Omental fat pad (tissue), 4 donors: Measurements from ENCODE around the gene DYNLT3. TPM values are rescaled to one million over a fixed set of nuclear protein-coding genes. Genes with fewer than 3 reads are reported as not detected.
A peak's percentile ranks its signal among the peaks of the same experiment; 100 is the strongest.

Experiments
- ATAC-seq: fragments of 150-250 bp; one replicate; pipeline ENCODE4 v1.9.1; 2016; ENCODE audit warnings: mild to moderate bottlenecking, moderate library complexity; ENCODE audit not compliant: low FRiP score
- DNase-seq: peaks from one replicate; pipeline ENCODE4 v3.0.0-alpha.2; 2019; ENCODE audit warnings: low spot score
- total RNA-seq, 4 donors: library from RNA; depleted of rRNA; stranded (reverse); fragments of >200 nt; gene quantifications; one replicate each; pipeline ENCODE4 v1.1.0, GENCODE V29; 2016
- TF ChIP-seq, protein P1 (sequence below), 3 donors: fragments of 450-650 bp; IDR thresholded peaks; one replicate each; pipeline ENCODE4 v1.5.1; 2016 to 2017; ENCODE audit warnings: antibody characterized with exemption in 3 of 3, mild to moderate bottlenecking in 3 of 3, moderate library complexity in 2 of 3

Gene DYNLT3
- total RNA-seq, 4 donors from 2014 or later = 22.3 to 32.1 (median 27.0) TPM

DNA sequence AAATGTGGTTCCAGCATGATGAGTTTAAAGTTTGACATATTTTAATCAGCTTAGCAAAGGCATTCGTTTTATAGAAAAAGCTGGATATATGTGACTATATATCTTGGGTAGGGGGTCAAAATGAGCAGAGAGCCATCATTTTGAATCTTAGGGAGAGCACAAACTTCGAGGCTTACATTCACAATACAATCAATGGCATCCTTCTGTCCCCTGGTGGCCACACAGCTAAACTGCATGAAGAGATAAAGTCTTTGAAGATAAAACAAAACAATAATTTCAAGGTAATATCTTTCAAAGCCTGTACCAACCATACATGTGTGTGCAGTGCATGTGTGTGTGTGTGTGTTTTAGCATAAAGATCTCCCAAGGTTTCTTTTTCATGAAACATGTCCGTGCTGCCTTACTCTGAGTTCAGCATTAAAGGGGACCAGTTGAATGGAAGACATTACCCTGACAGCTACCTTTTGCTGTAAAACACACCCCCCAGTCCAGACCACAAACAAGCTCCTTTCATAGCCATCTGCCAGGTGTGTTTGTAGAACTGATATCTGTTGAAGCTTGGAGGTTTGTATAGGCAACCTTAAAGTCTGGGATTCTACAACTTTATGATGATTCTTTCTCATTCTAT is 22.0 kb downstream of the DYNLT3 start:
- TF ChIP-seq, protein P1, sequence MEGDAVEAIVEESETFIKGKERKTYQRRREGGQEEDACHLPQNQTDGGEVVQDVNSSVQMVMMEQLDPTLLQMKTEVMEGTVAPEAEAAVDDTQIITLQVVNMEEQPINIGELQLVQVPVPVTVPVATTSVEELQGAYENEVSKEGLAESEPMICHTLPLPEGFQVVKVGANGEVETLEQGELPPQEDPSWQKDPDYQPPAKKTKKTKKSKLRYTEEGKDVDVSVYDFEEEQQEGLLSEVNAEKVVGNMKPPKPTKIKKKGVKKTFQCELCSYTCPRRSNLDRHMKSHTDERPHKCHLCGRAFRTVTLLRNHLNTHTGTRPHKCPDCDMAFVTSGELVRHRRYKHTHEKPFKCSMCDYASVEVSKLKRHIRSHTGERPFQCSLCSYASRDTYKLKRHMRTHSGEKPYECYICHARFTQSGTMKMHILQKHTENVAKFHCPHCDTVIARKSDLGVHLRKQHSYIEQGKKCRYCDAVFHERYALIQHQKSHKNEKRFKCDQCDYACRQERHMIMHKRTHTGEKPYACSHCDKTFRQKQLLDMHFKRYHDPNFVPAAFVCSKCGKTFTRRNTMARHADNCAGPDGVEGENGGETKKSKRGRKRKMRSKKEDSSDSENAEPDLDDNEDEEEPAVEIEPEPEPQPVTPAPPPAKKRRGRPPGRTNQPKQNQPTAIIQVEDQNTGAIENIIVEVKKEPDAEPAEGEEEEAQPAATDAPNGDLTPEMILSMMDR (IDR thresholded peaks at IDR 0.05) = peak in 1 of 3 donors; percentile 18
- peak; percentile 35 for DNase-seq
- no peak for ATAC-seq

DNA sequence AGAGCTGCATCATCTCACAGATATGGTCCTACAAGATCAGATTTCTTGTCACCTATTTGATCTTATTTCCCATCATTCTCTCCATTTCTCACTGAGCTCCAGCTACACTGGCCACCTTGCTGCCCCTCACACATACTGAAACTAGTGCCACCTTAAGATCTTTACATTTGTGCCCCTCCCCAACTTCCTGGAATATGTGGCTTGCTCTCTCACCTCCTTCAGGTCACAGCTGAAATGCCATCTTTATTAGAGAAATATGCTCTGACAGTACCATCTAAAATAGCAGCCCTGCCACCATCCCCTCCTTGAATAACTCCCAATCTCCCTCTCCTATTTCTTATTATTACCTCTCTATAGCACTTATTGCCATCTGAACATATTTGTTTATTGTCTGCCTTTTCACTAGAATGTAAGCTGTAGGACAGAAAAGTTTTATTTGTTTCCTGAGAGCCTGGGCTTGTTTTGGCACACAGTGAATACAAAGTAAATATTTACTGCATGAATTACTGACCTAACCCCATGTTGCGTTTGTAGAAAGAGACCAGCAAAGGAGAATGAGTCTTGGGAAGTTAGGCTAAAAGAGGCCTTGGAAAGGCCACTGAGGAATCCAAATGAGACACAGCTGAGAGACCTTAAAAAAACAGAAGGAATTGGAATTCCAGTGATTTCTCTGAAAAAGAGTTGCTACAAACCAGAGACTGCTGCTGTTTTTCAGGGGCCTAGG is 22.7 kb downstream of the DYNLT3 start:
- TF ChIP-seq, protein P1 (IDR thresholded peaks at IDR 0.05) = no peak
- DNase-seq = no peak
- ATAC-seq = no peak

DNA sequence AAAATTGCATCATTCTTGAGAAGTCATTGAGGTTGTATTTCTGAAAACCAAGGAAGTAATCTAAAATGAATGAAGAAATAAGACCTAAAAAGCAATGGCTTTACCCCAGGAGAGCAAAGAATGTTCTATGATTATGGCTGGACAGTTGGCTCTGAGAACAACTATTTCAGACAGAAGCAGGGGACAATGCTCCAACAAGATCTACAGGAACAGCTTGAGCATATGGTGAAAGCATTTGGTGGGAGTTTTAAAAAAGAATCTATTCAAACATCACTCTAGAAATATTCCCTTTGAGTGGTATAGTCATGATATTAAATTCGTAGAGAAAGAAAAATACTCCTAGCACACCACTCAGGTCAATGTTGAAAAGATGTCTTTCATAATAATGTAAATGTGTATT is 26.7 kb downstream of the DYNLT3 start:
- ATAC-seq (no peak), DNase-seq (no peak)
- TF ChIP-seq, protein P1 (IDR thresholded peaks at IDR 0.05) = no peak

DNA sequence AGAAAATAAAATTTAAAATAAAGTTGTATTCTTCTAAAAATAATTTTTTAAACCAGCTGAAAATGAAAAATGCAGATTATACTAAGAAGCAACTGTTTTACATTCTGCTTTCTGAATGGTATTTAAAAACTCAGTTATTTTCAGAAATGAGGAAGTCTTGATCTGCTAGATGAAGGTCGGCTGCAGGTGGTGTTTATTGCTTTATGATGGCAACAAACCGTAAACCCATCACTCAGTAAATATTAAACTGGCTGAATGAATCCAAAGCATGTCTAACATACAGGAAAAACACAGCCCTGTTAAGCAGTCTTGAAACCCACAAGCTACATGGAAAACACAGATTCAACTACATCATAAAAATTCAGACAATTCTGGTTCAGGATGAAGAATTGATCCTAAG is 29.3 kb downstream of the DYNLT3 start:
- ATAC-seq (no peak), DNase-seq (no peak)
- TF ChIP-seq, protein P1 (IDR thresholded peaks at IDR 0.05) = no peak

DNA sequence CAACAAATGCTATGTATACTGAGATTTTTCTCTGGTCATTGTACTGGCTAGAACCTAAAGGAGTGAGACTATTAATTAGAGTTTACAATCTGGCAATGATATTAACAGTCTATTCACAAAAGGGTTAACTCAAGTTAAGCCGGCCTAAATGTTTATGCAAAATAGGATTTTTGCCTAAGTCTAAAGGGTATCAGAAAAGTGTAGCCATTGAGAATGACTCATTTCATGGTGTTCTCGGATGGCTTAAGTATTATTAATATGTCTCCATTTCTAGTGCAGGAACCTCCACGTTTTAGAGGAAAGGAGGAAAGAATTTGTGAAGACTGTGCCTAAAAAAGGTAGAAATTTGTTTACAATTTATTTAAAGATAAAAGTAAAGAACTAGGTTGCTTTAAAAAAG is 29.8 kb downstream of the DYNLT3 start:
- DNase-seq (no peak), ATAC-seq (no peak)
- TF ChIP-seq, protein P1 (IDR thresholded peaks at IDR 0.05) = no peak

DNA sequence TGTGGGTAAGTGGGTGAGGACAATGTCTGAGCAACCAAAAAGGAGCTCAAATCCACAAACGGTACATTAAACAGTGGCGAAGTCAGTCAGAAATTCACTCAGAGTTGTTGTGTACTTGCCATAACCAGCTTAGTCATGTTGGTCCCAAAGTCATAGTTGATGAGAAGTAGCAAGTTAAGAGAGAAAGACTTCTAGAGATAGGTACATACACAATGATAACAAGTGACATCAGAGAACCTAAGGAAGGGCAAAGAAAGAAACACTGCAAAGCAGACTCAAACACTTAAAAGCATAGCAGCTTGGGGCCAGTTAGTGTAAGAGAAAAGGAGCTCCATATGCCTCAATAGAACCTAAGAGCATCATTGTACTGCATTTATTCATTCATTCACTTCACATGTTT is 30.2 kb downstream of the DYNLT3 start:
- ATAC-seq (no peak), DNase-seq (no peak)
- TF ChIP-seq, protein P1 (IDR thresholded peaks at IDR 0.05) = no peak

DNA sequence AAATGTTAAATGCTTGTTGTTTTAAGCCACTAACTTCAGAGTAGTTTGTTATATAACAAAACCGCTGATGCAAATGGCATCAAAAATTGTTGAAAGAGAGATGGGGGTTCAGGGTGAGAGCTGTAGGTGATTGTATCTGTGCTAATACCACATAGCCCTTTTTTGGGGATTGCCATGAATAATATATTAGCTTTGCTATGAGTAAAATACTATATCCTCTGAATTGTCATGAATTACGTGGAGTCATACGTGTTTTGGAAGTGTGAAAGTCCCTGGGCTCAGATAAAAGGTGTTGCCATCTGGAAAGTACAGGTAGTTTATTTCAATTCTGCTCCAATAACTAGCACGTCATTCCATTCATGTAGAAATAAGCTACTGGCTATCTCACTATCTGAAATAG is 30.6 kb downstream of the DYNLT3 start:
- TF ChIP-seq, protein P1 (IDR thresholded peaks at IDR 0.05) = no peak
- ATAC-seq = no peak
- no peak for DNase-seq
